Glutamatergic neuron (in vitro differentiated cells): ENCODE results near the gene PLXND1. TPM values are rescaled to one million over a fixed set of nuclear protein-coding genes. Genes with fewer than 3 reads are reported as not detected.

Experiments
- DNase-seq: peaks from one replicate; pipeline ENCODE4 v3.0.0; 2022
- H3K27ac Mint-ChIP-seq: one replicate; pipeline ENCODE4 v1.8.0; 2020; ENCODE audit warnings: mild to moderate bottlenecking, mixed read lengths, inconsistent platforms; ENCODE audit not compliant: unreplicated experiment
- H3K27me3 Mint-ChIP-seq: one replicate; pipeline ENCODE4 v1.8.0; 2020; ENCODE audit warnings: mild to moderate bottlenecking, moderate library complexity, mixed read lengths, inconsistent platforms; ENCODE audit not compliant: unreplicated experiment
- H3K36me3 Mint-ChIP-seq: one replicate; pipeline ENCODE4 v1.8.0; 2020; ENCODE audit warnings: mild to moderate bottlenecking, mixed read lengths, inconsistent platforms; ENCODE audit not compliant: unreplicated experiment
- H3K4me1 Mint-ChIP-seq: one replicate; pipeline ENCODE4 v1.8.0; 2020; ENCODE audit warnings: mild to moderate bottlenecking, low read depth, mixed read lengths, inconsistent platforms; ENCODE audit not compliant: unreplicated experiment
- H3K4me3 Mint-ChIP-seq: one replicate; pipeline ENCODE4 v1.8.0; 2020; ENCODE audit warnings: mild to moderate bottlenecking, mixed read lengths, inconsistent platforms; ENCODE audit not compliant: unreplicated experiment
- H3K9me3 Mint-ChIP-seq: one replicate; pipeline ENCODE4 v1.8.0; 2020; ENCODE audit warnings: mild to moderate bottlenecking, moderate library complexity, mixed read lengths, inconsistent platforms; ENCODE audit not compliant: unreplicated experiment
- CTCF ChIP-seq: fragments of 200-600 bp; sonication (generic); IDR thresholded peaks from one replicate; pipeline ENCODE4 v1.5.0; 2021; ENCODE audit not compliant: partially characterized antibody, unreplicated experiment
- total RNA-seq: library from RNA; stranded (reverse); fragmentation: NEBNext Ultra II Directional; extraction: Animal tissue kit (Norgen Biotek cat#: 25700); gene quantifications from one replicate; pipeline ENCODE4 v1.2.1, GENCODE V29; 2021; ENCODE audit not compliant: unreplicated experiment

Gene PLXND1
- total RNA-seq, 1 donor from 2014 or later, result 72.2 TPM

- peaks cover 14% of the 10 kb centered on the region for H3K27me3 Mint-ChIP-seq
- TF ChIP-seq CTCF, result no peak
- no peaks in the 10 kb centered on the region for H3K36me3 Mint-ChIP-seq
- peaks cover 9% of the 10 kb centered on the region for H3K9me3 Mint-ChIP-seq
- H3K4me1 Mint-ChIP-seq, result peaks cover 13% of the 10 kb centered on the region
- DNase-seq, result peak; percentile 78
- H3K4me3 Mint-ChIP-seq, result peak overlapping the region; percentile 93
- H3K27ac Mint-ChIP-seq, result peak overlapping the region; percentile 69
Measured at GRCh38 chr3:129605203-129605921, 1.1 kb downstream of the PLXND1 start.

DNA sequence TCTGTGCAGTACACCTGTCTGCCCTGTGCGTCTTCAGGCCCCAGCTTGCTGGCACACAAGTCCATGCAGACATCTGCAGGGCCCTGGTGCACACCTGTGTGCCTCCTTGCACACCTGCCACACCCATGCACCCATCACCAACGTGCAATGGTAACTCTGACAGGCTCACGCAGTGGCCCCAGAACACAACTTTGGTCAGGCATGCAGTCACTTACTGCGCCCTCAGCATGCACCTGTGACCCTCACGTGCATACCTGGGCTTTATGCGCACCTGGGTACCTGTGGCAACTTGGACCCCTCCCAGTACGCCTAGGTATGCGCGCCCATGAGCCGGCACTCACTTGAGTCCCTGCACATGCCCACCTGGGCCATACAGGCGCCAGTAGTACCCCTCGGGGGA lies 1.7 kb downstream of the PLXND1 start:
- Mint-ChIP-seq H3K9me3 (peaks cover 9% of the 10 kb centered on the region), H3K4me1 (peaks cover 15% of the 10 kb centered on the region), H3K27ac (no peak overlapping the region), H3K27me3 (peaks cover 14% of the 10 kb centered on the region), H3K4me3 (peak overlapping the region; percentile 72), H3K36me3 (no peaks in the 10 kb centered on the region)
- no peak for TF ChIP-seq CTCF
- DNase-seq, result no peak

GRCh38 chr3:129603991-129604749 lies 2.3 kb downstream of the PLXND1 start:
- TF ChIP-seq CTCF, result no peak
- peaks cover 14% of the 10 kb centered on the region for H3K27me3 Mint-ChIP-seq
- H3K27ac Mint-ChIP-seq, result peak overlapping the region; percentile 38
- DNase-seq, result no peak
- peak overlapping the region; percentile 72 for H3K4me3 Mint-ChIP-seq
- H3K9me3 Mint-ChIP-seq, result peaks cover 9% of the 10 kb centered on the region
- H3K36me3 Mint-ChIP-seq, result no peaks in the 10 kb centered on the region
- H3K4me1 Mint-ChIP-seq, result peaks cover 18% of the 10 kb centered on the region

DNA sequence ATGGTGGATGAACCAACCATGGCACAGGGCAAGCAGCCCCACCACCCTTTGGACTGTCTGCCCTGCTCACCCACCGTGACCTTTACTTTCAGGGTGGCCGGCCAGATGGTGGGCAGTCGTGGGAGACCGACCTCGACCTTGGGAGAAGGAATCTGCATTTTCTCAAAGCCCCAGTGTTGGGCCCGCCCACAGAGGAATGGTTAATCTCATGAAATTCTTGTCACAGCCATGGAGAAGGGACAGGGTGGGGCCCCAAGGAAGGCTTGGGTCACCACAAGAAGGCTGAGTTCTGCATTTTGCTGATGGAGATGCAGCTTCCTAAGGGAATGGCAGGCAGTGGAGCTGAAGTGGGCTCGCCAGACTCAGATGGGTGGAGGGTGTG lies 2.9 kb downstream of the PLXND1 start:
- Mint-ChIP-seq H3K4me3 (peak overlapping the region; percentile 72), H3K4me1 (peaks cover 18% of the 10 kb centered on the region), H3K27ac (no peak overlapping the region)

More for the DNA sequence above, 2.9 kb downstream of the PLXND1 start:
- no peak for TF ChIP-seq CTCF
- DNase-seq, result no peak
- Mint-ChIP-seq H3K9me3 (peaks cover 6% of the 10 kb centered on the region), H3K27me3 (peaks cover 13% of the 10 kb centered on the region), H3K36me3 (no peaks in the 10 kb centered on the region)
